Measurements from ENCODE around the gene DDX4. TPM values are rescaled to one million over a fixed set of nuclear protein-coding genes. Genes with fewer than 3 reads are reported as not detected.

The DDX4 gene
- total RNA-seq, 4 donors from 2014 or later, result 0.21 TPM; not detected in 3

DNA sequence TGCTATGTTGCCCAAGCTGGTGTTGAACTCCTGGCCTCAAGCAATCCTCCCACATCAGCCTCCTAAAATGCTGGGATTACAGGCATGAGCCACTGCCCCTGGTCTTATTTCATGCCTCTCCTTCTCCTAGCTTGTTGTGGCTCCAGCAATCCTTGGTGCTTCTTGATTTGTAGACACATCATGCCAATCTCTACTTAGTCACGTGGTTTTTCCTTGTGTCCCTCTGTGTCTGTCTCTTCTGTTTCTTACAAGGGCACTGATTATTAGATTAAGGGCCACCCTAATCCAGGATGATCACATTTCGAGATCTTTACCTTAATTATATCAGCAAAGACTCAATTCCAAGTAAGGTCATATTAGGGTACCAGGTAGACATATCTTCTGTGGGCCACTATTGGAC lies 104.1 kb downstream of the DDX4 start:
- Histone ChIP-seq H3K9me3 (peaks cover 0 to 5% (median 2%) of the 10 kb centered on the region in 4 donors), H3K4me1 (no peaks in the 10 kb centered on the region), H3K27me3 (no peaks in the 10 kb centered on the region), H3K36me3 (no peaks in the 10 kb centered on the region), H3K27ac (no peak overlapping the region), H3K4me3 (no peak overlapping the region)
- WGBS, 2 donors, result 76 to 80% methylated on average over 2 of the region's 2 CpGs
- no peak for DNase-seq (ENCODE audit: low spot score in 2 of 2)
- TF ChIP-seq, protein P1, sequence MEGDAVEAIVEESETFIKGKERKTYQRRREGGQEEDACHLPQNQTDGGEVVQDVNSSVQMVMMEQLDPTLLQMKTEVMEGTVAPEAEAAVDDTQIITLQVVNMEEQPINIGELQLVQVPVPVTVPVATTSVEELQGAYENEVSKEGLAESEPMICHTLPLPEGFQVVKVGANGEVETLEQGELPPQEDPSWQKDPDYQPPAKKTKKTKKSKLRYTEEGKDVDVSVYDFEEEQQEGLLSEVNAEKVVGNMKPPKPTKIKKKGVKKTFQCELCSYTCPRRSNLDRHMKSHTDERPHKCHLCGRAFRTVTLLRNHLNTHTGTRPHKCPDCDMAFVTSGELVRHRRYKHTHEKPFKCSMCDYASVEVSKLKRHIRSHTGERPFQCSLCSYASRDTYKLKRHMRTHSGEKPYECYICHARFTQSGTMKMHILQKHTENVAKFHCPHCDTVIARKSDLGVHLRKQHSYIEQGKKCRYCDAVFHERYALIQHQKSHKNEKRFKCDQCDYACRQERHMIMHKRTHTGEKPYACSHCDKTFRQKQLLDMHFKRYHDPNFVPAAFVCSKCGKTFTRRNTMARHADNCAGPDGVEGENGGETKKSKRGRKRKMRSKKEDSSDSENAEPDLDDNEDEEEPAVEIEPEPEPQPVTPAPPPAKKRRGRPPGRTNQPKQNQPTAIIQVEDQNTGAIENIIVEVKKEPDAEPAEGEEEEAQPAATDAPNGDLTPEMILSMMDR (IDR thresholded peaks at IDR 0.05), result no peak

GRCh38 chr5:55847837-55848236 lies 110.0 kb downstream of the DDX4 start:
- no peak for TF ChIP-seq POLR2A (IDR thresholded peaks at IDR 0.05)
- no peak overlapping the region for H3K4me3 ChIP-seq

DNA sequence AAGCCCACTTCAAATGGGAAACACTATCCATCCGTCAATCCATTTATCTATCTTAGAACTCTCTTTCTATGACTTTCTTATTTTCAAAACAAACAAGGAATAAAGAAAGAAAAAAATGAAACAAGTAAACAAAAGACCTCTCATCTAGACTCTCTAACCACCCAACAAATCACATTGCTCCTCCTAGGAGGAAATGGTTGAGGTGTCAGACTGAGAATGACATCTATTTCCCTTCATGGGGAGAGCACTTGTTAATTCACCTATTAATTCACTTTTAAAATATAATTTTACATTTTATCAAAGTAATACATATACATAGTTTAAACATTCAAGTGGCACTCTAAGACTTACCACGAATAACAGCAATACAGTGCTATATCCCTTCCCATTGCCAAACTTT lies 110.9 kb downstream of the DDX4 start:
- DNase-seq (ENCODE audit: low spot score in 2 of 2), result no peak
- no peaks in the 10 kb centered on the region for H3K27me3 ChIP-seq
- TF ChIP-seq POLR2A (IDR thresholded peaks at IDR 0.05), result no peak
- TF ChIP-seq, protein P1 (IDR thresholded peaks at IDR 0.05), result no peak
- TF ChIP-seq EP300 (IDR thresholded peaks at IDR 0.05), result no peak
- H3K9me3 ChIP-seq, result peaks cover 0 to 5% (median 2%) of the 10 kb centered on the region in 4 donors
- H3K27ac ChIP-seq, result no peak overlapping the region
- H3K36me3 ChIP-seq, result no peaks in the 10 kb centered on the region
- H3K4me3 ChIP-seq, result no peak overlapping the region
- peaks cover 0 to 7% (median 2%) of the 10 kb centered on the region in 4 donors for H3K4me1 ChIP-seq
- 83 to 87% methylated on average over 2 of the region's 2 CpGs for WGBS, 2 donors

More at GRCh38 chr5:55847837-55848236, 110.0 kb downstream of the DDX4 start:
- no peak for DNase-seq (ENCODE audit: low spot score in 2 of 2)
- H3K9me3 ChIP-seq, result peaks cover 0 to 5% (median 2%) of the 10 kb centered on the region in 4 donors
- no peaks in the 10 kb centered on the region for H3K36me3 ChIP-seq
- no peaks in the 10 kb centered on the region for H3K4me1 ChIP-seq
- 80 to 94% methylated on average over 1 of the region's 1 CpG for WGBS, 2 donors
- no peaks in the 10 kb centered on the region for H3K27me3 ChIP-seq
- no peak overlapping the region for H3K27ac ChIP-seq

DNA sequence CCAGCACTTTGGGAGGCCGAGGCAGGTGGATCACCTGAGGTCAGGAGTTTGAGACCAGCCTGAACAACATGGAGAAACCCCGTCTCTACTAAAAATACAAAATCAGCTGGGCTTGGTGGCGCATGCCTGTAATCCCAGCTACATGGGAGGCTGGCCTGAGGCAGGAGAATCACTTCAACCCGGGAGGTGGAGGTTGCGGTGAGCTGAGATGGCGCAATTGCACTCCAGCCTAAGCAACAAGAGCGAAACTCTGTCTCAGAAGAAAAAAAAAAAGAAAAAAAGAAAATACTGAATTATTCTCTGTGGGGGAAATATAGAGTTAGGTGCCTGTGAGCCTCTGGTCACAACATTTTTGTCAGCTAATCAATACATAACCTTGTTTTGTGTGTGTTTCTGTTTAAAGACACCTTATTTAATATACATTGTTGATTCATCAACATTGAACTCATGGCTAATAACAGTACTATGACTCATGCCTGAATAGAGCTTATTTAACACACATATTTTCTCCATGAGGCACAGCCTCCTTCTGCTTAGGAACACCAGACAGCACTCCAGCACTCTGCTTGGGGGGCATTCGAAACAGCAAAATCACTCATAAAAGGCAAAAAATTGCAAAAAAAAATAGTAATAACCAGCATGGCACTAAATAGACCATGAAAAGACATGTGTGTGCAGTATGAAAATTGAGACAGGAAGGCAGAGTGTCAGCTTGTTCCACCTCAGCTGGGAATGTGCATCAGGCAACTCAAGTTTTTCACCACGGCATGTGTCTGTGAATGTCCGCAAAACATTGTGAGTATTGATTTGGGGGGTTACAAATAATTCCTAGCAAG lies 113.2 kb downstream of the DDX4 start, which contains the start of gene IL31RA:
Gene IL31RA (plus strand): TSS at position 519 of the 836 bp plus-strand sequence. CDS start 214 bp downstream, at position 733.
- TF ChIP-seq, protein P1 (IDR thresholded peaks at IDR 0.05), result no peak
- TF ChIP-seq EP300 (IDR thresholded peaks at IDR 0.05) (no peak), POLR2A (IDR thresholded peaks at IDR 0.05) (no peak)
- no peak within 1 kb of the TSS for H3K27ac ChIP-seq
- WGBS, 2 donors, result 80 to 81% methylated on average over 10 of the region's 10 CpGs
- no peak within 1 kb of the TSS for H3K4me3 ChIP-seq
- H3K4me1 ChIP-seq, result peaks cover 0 to 10% (median 2%) of the 10 kb centered on the region in 4 donors
- no peaks in the 10 kb centered on the region for H3K36me3 ChIP-seq
- H3K27me3 ChIP-seq, result no peaks in the 10 kb centered on the region
- no peaks in the 10 kb centered on the region for H3K9me3 ChIP-seq
- no peak for DNase-seq (ENCODE audit: low spot score in 2 of 2)

- WGBS, 2 donors, result 79 to 90% methylated on average over 2 of the region's 2 CpGs
- Histone ChIP-seq H3K27me3 (no peaks in the 10 kb centered on the region), H3K9me3 (no peaks in the 10 kb centered on the region), H3K4me3 (no peak overlapping the region), H3K4me1 (peaks cover 0 to 10% (median 2%) of the 10 kb centered on the region in 4 donors), H3K27ac (no peak overlapping the region), H3K36me3 (no peaks in the 10 kb centered on the region)
- TF ChIP-seq, protein P1 (IDR thresholded peaks at IDR 0.05), result no peak
- TF ChIP-seq POLR2A (IDR thresholded peaks at IDR 0.05) (no peak), EP300 (IDR thresholded peaks at IDR 0.05) (no peak)
- DNase-seq (ENCODE audit: low spot score in 2 of 2), result no peak
These were observed 113.8 kb downstream of the DDX4 start for GRCh38 chr5:55851675-55851979.

Measured in tibial nerve (tissue), 4 donors.